ENCODE results near the gene ADCY4.
A peak's percentile ranks its signal among the peaks of the same experiment; 100 is the strongest.

Gene ADCY4

GRCh38 chr14:24273422-24273998, 61.4 kb downstream of the ADCY4 start:
- Histone ChIP-seq H4K91ac (ENCODE audit: low read length) (no peak overlapping the region), H2BK120ac (ENCODE audit: low read depth, low read length) (no peak overlapping the region), H3K4ac (ENCODE audit: low read depth in 1 of 2, low read length in 2 of 2) (no peak overlapping the region), H2AFZ (ENCODE audit: low read depth, low read length) (no peak overlapping the region), H3K36me3 (ENCODE audit: control insufficient read depth in 1 of 2, insufficient read depth in 2 of 2, low read depth in 1 of 2, low read length in 2 of 2) (peaks cover 18 to 19% of the 10 kb centered on the region in 2 experiments), H3K79me1 (replicated peaks; ENCODE audit: low read length, poor library complexity, severe bottlenecking) (peaks cover 44% of the 10 kb centered on the region), H2BK5ac (ENCODE audit: low read depth, low read length, poor library complexity, severe bottlenecking) (no peak overlapping the region), H3K27me3 (ENCODE audit: control insufficient read depth in 1 of 2, insufficient read depth in 1 of 2, low read length in 2 of 2) (no peaks in the 10 kb centered on the region), H3K18ac (ENCODE audit: low read depth in 1 of 2, low read length in 2 of 2) (no peak overlapping the region), H4K8ac (ENCODE audit: low read length) (no peak overlapping the region), H3K14ac (ENCODE audit: low read length in 2 of 2) (no peak overlapping the region), H3K4me1 (ENCODE audit: control insufficient read depth, insufficient read depth, low read depth, low read length) (peaks cover 6% of the 10 kb centered on the region), H3K9ac (ENCODE audit: low read length) (no peak overlapping the region), H2AK5ac (ENCODE audit: low read length, severe bottlenecking) (no peak overlapping the region), H3K4me3 (ENCODE audit: insufficient read depth in 1 of 2, low read depth in 1 of 2, low read length in 2 of 2) (no peak overlapping the region), H3K9me3 (ENCODE audit: control insufficient read depth, low read length) (no peaks in the 10 kb centered on the region), H3K4me2 (ENCODE audit: low read length, poor library complexity, severe bottlenecking) (no peak overlapping the region), H2BK12ac (ENCODE audit: low read length in 2 of 2) (no peak overlapping the region), H3K23ac (ENCODE audit: low read length in 2 of 2) (no peak overlapping the region), H3K27ac (ENCODE audit: low read length, poor library complexity, severe bottlenecking) (no peak overlapping the region), H2BK15ac (ENCODE audit: low read depth, poor library complexity, severe bottlenecking) (no peak overlapping the region)
- 100% methylated on average over 2 of the region's 3 CpGs for WGBS
- DNase-seq: no peak

- Histone ChIP-seq H3K9ac (ENCODE audit: low read length) (no peak overlapping the region), H2BK5ac (ENCODE audit: low read depth, low read length, poor library complexity, severe bottlenecking) (no peak overlapping the region), H2AFZ (ENCODE audit: low read depth, low read length) (no peak overlapping the region), H2BK15ac (ENCODE audit: low read depth, poor library complexity, severe bottlenecking) (no peak overlapping the region), H3K4me3 (ENCODE audit: insufficient read depth in 1 of 2, low read depth in 1 of 2, low read length in 2 of 2) (no peak overlapping the region), H3K27me3 (ENCODE audit: control insufficient read depth in 1 of 2, insufficient read depth in 1 of 2, low read length in 2 of 2) (no peaks in the 10 kb centered on the region), H3K18ac (ENCODE audit: low read depth in 1 of 2, low read length in 2 of 2) (no peak overlapping the region), H3K4me1 (ENCODE audit: control insufficient read depth, insufficient read depth, low read depth, low read length) (peaks cover 6% of the 10 kb centered on the region), H4K91ac (ENCODE audit: low read length) (no peak overlapping the region), H3K79me1 (replicated peaks; ENCODE audit: low read length, poor library complexity, severe bottlenecking) (peaks cover 42% of the 10 kb centered on the region), H3K27ac (ENCODE audit: low read length, poor library complexity, severe bottlenecking) (no peak overlapping the region), H3K36me3 (ENCODE audit: control insufficient read depth in 1 of 2, insufficient read depth in 2 of 2, low read depth in 1 of 2, low read length in 2 of 2) (peaks cover 28 to 29% of the 10 kb centered on the region in 2 experiments), H2BK120ac (ENCODE audit: low read depth, low read length) (no peak overlapping the region), H4K8ac (ENCODE audit: low read length) (no peak overlapping the region), H2AK5ac (ENCODE audit: low read length, severe bottlenecking) (no peak overlapping the region), H3K9me3 (ENCODE audit: control insufficient read depth, low read length) (no peaks in the 10 kb centered on the region), H3K4ac (ENCODE audit: low read depth in 1 of 2, low read length in 2 of 2) (no peak overlapping the region), H3K4me2 (ENCODE audit: low read length, poor library complexity, severe bottlenecking) (no peak overlapping the region), H3K14ac (ENCODE audit: low read length in 2 of 2) (no peak overlapping the region), H3K23ac (ENCODE audit: low read length in 2 of 2) (no peak overlapping the region), H2BK12ac (ENCODE audit: low read length in 2 of 2) (no peak overlapping the region)
- WGBS: 97% methylated on average over 2 of the region's 2 CpGs
- DNase-seq: no peak
Measured at GRCh38 chr14:24272467-24272866, 62.4 kb downstream of the ADCY4 start.

- Histone ChIP-seq H3K4me3 (ENCODE audit: insufficient read depth in 1 of 2, low read depth in 1 of 2, low read length in 2 of 2) (peak overlapping the region; percentile 84 to 98), H3K4me1 (ENCODE audit: control insufficient read depth, insufficient read depth, low read depth, low read length) (peaks cover 6% of the 10 kb centered on the region), H3K18ac (ENCODE audit: low read depth in 1 of 2, low read length in 2 of 2) (peak overlapping the region in 1 of 2 experiments; percentile 89), H3K27ac (ENCODE audit: low read length, poor library complexity, severe bottlenecking) (no peak overlapping the region), H4K8ac (ENCODE audit: low read length) (peak overlapping the region; percentile 100), H3K36me3 (ENCODE audit: control insufficient read depth in 1 of 2, insufficient read depth in 2 of 2, low read depth in 1 of 2, low read length in 2 of 2) (peaks cover 34 to 35% of the 10 kb centered on the region in 2 experiments), H3K9me3 (ENCODE audit: control insufficient read depth, low read length) (no peaks in the 10 kb centered on the region), H3K4me2 (ENCODE audit: low read length, poor library complexity, severe bottlenecking) (peak overlapping the region; percentile 88), H2AK5ac (ENCODE audit: low read length, severe bottlenecking) (no peak overlapping the region), H3K9ac (ENCODE audit: low read length) (peak overlapping the region; percentile 100), H3K27me3 (ENCODE audit: control insufficient read depth in 1 of 2, insufficient read depth in 1 of 2, low read length in 2 of 2) (no peaks in the 10 kb centered on the region), H2AFZ (ENCODE audit: low read depth, low read length) (peak overlapping the region; percentile 72), H2BK5ac (ENCODE audit: low read depth, low read length, poor library complexity, severe bottlenecking) (no peak overlapping the region), H3K23ac (ENCODE audit: low read length in 2 of 2) (no peak overlapping the region), H2BK120ac (ENCODE audit: low read depth, low read length) (no peak overlapping the region), H3K4ac (ENCODE audit: low read depth in 1 of 2, low read length in 2 of 2) (peak overlapping the region in 1 of 2 experiments; percentile 22), H4K91ac (ENCODE audit: low read length) (peak overlapping the region; percentile 77), H2BK12ac (ENCODE audit: low read length in 2 of 2) (no peak overlapping the region), H3K79me1 (replicated peaks; ENCODE audit: low read length, poor library complexity, severe bottlenecking) (peaks cover 38% of the 10 kb centered on the region), H2BK15ac (ENCODE audit: low read depth, poor library complexity, severe bottlenecking) (no peak overlapping the region), H3K14ac (ENCODE audit: low read length in 2 of 2) (no peak overlapping the region)
- WGBS: 14% methylated on average over 3 of the region's 3 CpGs
- no peak for DNase-seq
Measured at GRCh38 chr14:24271834-24272263, 63.0 kb downstream of the ADCY4 start.

DNA sequence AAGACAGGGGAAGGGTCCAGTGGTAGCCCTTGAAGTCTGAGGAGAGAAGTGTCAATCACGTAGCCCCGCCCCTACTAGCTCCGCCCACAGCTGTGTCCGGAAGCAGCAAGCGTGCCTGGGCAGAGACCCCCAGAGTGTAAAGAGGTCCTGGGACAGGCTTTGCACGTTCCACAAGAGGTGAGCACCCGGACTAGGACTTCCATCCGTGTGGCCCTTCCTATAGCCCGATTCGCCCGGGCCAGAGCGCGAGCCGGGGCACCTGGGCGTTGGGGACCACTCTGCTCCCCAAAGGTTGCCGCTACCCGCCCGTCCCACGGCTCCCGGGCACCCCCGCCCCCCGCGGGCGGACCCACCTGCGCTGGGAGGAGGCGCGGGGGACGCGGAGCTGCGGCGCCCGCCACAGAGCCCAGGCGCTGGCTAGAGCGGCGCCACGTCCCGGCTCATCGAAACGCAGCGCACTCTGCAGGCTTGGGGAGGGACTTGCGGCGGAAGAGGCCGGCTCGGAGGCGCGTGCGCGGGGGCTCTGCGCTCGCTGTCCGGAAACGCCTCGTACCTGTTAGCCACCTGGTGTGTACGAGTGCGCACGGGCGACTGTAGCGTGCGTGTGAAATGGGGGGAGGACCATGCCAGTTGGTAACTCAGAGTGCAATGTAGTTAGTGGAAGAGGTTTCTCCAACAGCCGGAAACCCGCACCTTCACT, 63.6 kb downstream of the ADCY4 start, which contains the start of gene RABGGTA:
Gene RABGGTA (minus strand): TSS at position 464 of the 700 bp plus-strand sequence. CDS start 482 bp downstream, outside the sequence.
- Histone ChIP-seq H3K4ac (ENCODE audit: low read depth in 1 of 2, low read length in 2 of 2) (peak within 1 kb of the TSS; percentile 89 to 93), H3K9me3 (ENCODE audit: control insufficient read depth, low read length) (no peaks in the 10 kb centered on the region), H4K91ac (ENCODE audit: low read length) (peak within 1 kb of the TSS; percentile 97), H2BK12ac (ENCODE audit: low read length in 2 of 2) (peak within 1 kb of the TSS in 1 of 2 experiments; percentile 10), H4K8ac (ENCODE audit: low read length) (peak within 1 kb of the TSS; percentile 100), H2BK15ac (ENCODE audit: low read depth, poor library complexity, severe bottlenecking) (peak within 1 kb of the TSS; percentile 91), H3K79me1 (replicated peaks; ENCODE audit: low read length, poor library complexity, severe bottlenecking) (peaks cover 35% of the 10 kb centered on the region), H3K4me2 (ENCODE audit: low read length, poor library complexity, severe bottlenecking) (peak within 1 kb of the TSS; percentile 88), H2AFZ (ENCODE audit: low read depth, low read length) (peak within 1 kb of the TSS; percentile 91), H3K9ac (ENCODE audit: low read length) (peak within 1 kb of the TSS; percentile 100), H2BK120ac (ENCODE audit: low read depth, low read length) (peak within 1 kb of the TSS; percentile 97), H2AK5ac (ENCODE audit: low read length, severe bottlenecking) (no peak within 1 kb of the TSS), H3K27ac (ENCODE audit: low read length, poor library complexity, severe bottlenecking) (peak within 1 kb of the TSS; percentile 90), H3K27me3 (ENCODE audit: control insufficient read depth in 1 of 2, insufficient read depth in 1 of 2, low read length in 2 of 2) (no peaks in the 10 kb centered on the region), H3K4me3 (ENCODE audit: insufficient read depth in 1 of 2, low read depth in 1 of 2, low read length in 2 of 2) (peak within 1 kb of the TSS; percentile 84 to 98), H3K36me3 (ENCODE audit: control insufficient read depth in 1 of 2, insufficient read depth in 2 of 2, low read depth in 1 of 2, low read length in 2 of 2) (peaks cover 40 to 41% of the 10 kb centered on the region in 2 experiments), H2BK5ac (ENCODE audit: low read depth, low read length, poor library complexity, severe bottlenecking) (peak within 1 kb of the TSS; percentile 89), H3K23ac (ENCODE audit: low read length in 2 of 2) (peak within 1 kb of the TSS in 1 of 2 experiments; percentile 77), H3K18ac (ENCODE audit: low read depth in 1 of 2, low read length in 2 of 2) (peak within 1 kb of the TSS; percentile 97 to 98), H3K14ac (ENCODE audit: low read length in 2 of 2) (peak within 1 kb of the TSS in 1 of 2 experiments; percentile 95), H3K4me1 (ENCODE audit: control insufficient read depth, insufficient read depth, low read depth, low read length) (peaks cover 8% of the 10 kb centered on the region)
- DNase-seq: peak; percentile 85
- WGBS: 0% methylated on average over 46 of the region's 61 CpGs

Measured in mesenchymal stem cell (in vitro differentiated cells and primary cell).